Stomach (tissue), 9 donors: ENCODE results near the gene TPRN. TPM values are rescaled to one million over a fixed set of nuclear protein-coding genes. Genes with fewer than 3 reads are reported as not detected.

Experiments used
- DNase-seq, 2 donors: peaks; one replicate each; pipeline versions ENCODE4 v3.0.0 to v3.0.0-alpha.2; 2013 to 2019
- H3K27ac ChIP-seq, 5 donors: fragments of 200-600 bp in 4 of 5; sonication (generic) in 4 of 5; one replicate each; pipeline ENCODE4 v1.5.1; 2013 to 2019; ENCODE audit warnings: mild to moderate bottlenecking in 1 of 5, moderate library complexity in 1 of 5
- H3K27me3 ChIP-seq, 3 donors: fragments of 200-600 bp; sonication (generic); one replicate each; pipeline ENCODE4 v1.5.1; 2017 to 2019; ENCODE audit warnings: mixed run types in 1 of 3
- H3K36me3 ChIP-seq, 4 donors: fragments of 200-600 bp; sonication (generic); 1 replicate in 3 of 4; 2 replicates in 1 of 4; pipeline ENCODE4 v1.5.1; 2016 to 2019
- H3K4me1 ChIP-seq, 4 donors: fragments of 200-600 bp; sonication (generic); one replicate each; pipeline ENCODE4 v1.5.1; 2016 to 2019
- H3K4me3 ChIP-seq, 4 donors: fragments of 200-600 bp; sonication (generic) in 3 of 4; one replicate each; pipeline ENCODE4 v1.5.1; 2016 to 2019; ENCODE audit warnings: mild to moderate bottlenecking in 1 of 4
- H3K9me3 ChIP-seq, 4 donors: fragments of 200-600 bp; sonication (generic); one replicate each; pipeline ENCODE4 v1.5.1; 2016 to 2019
- EP300 ChIP-seq: sonication (generic); formaldehyde crosslinking; IDR thresholded peaks from one replicate; pipeline ENCODE4 v1.6.1; 2017; ENCODE audit warnings: antibody characterized with exemption
- POLR2A ChIP-seq, 4 donors: fragments of 450-650 bp; IDR thresholded peaks; one replicate each; pipeline ENCODE4 v1.6.1; 2016; ENCODE audit warnings: antibody characterized with exemption in 4 of 4, control low read depth in 2 of 4, mild to moderate bottlenecking in 1 of 4, moderate library complexity in 1 of 4
- POLR2AphosphoS5 ChIP-seq, 3 donors: sonication (generic); formaldehyde crosslinking; IDR thresholded peaks; one replicate each; pipeline ENCODE4 v1.6.1; 2016; ENCODE audit warnings: antibody characterized with exemption in 3 of 3
- WGBS, 5 donors: extraction: QIAGEN DNeasy Blood & Tissue Kit in 3 of 5; methylation state at CpG; one replicate each; pipeline versions ENCODE4 v1.1.5 to v1.1.7; 2013 to 2018; 5-methylcytosine and 5-hydroxymethylcytosine counted together
- intact Hi-C: fragments of 100-400 bp; cut with DNase I; formaldehyde crosslinking; loops from one replicate; pipeline ENCODE4 v1.15.1; 2023; ENCODE audit warnings: low total_unique reads
- polyA plus RNA-seq, 3 donors: library from polyadenylated mRNA; stranded (reverse); fragments of 200-250 nt; gene quantifications; one replicate each; pipeline ENCODE4 v1.2.3, GENCODE V29; 2013
- total RNA-seq, 5 donors: library from RNA; depleted of rRNA; stranded (reverse); fragments of >200 nt; gene quantifications; one replicate each; pipeline versions ENCODE4 v1.1.0 to v1.2.3, GENCODE V29; 2014 to 2016
- TF ChIP-seq, protein P1 (sequence below), 7 experiments: fragments of 450-650 bp in 4 of 7; fragments of 200-600 bp in 3 of 7; sonication (generic) in 3 of 7; IDR thresholded peaks; one replicate each; pipeline ENCODE4 v1.5.1; 2016 to 2019; ENCODE audit warnings: antibody characterized with exemption in 7 of 7, control low read depth in 2 of 7, mild to moderate bottlenecking in 1 of 7
- donor health status: healthy with polysubstance abuse.
- donor health status: Bipolar disorder and iron deficiency.
- donor health status: healthy.

TPRN gene
- total and polyA plus RNA-seq, 8 donors = 8.8 to 161 (median 24.6) TPM

DNA sequence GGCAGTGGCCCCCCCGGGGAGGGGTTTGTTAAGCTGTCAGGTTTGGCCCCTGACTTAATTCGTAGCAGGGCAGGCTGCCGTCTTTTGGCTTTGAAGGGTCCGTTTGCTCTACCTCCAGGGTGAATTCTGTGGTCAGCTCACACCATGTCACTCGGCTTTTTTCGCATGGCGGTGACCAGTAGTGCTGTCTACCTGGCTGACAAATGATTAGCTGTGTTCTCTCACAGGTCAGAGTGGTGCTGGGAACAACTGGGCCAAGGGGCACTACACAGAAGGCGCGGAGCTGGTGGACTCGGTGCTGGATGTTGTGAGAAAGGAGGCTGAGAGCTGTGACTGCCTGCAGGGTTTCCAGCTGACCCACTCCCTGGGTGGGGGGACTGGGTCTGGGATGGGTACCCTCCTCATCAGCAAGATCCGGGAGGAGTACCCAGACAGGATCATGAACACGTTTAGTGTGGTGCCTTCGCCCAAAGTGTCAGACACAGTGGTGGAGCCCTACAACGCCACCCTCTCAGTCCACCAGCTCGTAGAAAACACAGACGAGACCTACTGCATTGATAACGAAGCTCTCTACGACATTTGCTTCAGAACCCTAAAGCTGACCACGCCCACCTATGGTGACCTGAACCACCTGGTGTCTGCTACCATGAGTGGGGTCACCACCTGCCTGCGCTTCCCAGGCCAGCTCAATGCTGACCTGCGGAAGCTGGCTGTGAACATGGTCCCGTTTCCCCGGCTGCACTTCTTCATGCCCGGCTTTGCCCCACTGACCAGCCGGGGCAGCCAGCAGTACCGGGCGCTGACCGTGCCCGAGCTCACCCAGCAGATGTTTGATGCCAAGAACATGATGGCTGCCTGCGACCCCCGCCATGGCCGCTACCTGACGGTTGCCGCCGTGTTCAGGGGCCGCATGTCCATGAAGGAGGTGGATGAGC, 42.0 kb upstream of the TPRN start:
- intact Hi-C loops = no loop called here
- H3K4me1 ChIP-seq = peaks cover 30 to 57% (median 55%) of the 10 kb centered on the region in 4 donors
- peaks cover 16 to 22% (median 21%) of the 10 kb centered on the region in 4 donors for H3K36me3 ChIP-seq
- TF ChIP-seq, protein P1, sequence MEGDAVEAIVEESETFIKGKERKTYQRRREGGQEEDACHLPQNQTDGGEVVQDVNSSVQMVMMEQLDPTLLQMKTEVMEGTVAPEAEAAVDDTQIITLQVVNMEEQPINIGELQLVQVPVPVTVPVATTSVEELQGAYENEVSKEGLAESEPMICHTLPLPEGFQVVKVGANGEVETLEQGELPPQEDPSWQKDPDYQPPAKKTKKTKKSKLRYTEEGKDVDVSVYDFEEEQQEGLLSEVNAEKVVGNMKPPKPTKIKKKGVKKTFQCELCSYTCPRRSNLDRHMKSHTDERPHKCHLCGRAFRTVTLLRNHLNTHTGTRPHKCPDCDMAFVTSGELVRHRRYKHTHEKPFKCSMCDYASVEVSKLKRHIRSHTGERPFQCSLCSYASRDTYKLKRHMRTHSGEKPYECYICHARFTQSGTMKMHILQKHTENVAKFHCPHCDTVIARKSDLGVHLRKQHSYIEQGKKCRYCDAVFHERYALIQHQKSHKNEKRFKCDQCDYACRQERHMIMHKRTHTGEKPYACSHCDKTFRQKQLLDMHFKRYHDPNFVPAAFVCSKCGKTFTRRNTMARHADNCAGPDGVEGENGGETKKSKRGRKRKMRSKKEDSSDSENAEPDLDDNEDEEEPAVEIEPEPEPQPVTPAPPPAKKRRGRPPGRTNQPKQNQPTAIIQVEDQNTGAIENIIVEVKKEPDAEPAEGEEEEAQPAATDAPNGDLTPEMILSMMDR (IDR thresholded peaks at IDR 0.05) = no peak
- peak in 1 of 3 donors; percentile 4 for TF ChIP-seq POLR2AphosphoS5 (IDR thresholded peaks at IDR 0.05)
- no peaks in the 10 kb centered on the region for H3K9me3 ChIP-seq
- peak overlapping the region; percentile 73 to 94 (median 82) for H3K4me3 ChIP-seq
- peak overlapping the region; percentile 82 to 97 (median 92) for H3K27ac ChIP-seq
- H3K27me3 ChIP-seq = no peaks in the 10 kb centered on the region
- WGBS, 5 donors = 54 to 69% (median 59%) methylated on average over 35 to 36 of the region's 36 CpGs
- no peak for DNase-seq

DNA sequence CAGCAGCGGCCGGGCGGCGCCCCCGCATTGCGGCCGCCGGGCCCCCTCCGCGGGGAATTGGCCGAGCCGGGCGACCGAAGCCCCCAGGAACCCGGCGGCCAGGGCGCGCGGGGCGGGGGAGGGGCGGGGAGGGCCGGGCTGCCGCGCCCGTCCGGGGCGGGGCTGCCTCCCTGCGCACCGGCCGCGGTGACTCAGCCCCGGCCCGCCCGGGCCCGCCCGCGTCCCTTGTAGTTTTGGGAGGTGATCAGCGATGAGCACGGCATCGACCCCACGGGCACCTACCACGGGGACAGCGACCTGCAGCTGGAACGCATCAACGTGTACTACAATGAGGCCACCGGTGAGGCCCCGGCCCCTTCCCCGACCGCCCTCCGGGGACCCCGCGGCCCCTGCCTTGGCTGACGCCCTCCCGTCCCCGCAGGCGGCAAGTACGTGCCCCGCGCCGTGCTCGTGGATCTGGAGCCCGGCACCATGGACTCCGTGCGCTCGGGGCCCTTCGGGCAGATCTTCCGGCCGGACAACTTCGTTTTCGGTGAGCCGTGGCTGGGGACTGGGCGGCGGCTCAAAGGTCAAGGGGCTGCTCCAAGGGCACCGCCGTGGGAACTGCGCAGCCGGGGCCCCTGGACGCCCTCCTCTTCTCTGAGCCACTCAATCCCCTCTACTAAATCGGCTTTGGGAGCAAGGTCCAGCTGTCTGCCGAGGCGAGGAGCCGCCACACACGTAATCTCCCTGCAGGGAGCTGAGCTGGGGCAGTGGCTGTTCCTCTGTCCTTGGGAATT, 41.1 kb upstream of the TPRN start:
- Histone ChIP-seq H3K9me3 (no peaks in the 10 kb centered on the region), H3K27me3 (no peaks in the 10 kb centered on the region), H3K27ac (peak overlapping the region; percentile 90 to 97 (median 94)), H3K36me3 (peaks cover 16 to 22% (median 21%) of the 10 kb centered on the region in 4 donors), H3K4me1 (peaks cover 38 to 65% (median 63%) of the 10 kb centered on the region in 4 donors), H3K4me3 (peak overlapping the region; percentile 73 to 94 (median 82))
- TF ChIP-seq, protein P1 (IDR thresholded peaks at IDR 0.05) = no peak
- TF ChIP-seq POLR2AphosphoS5 (IDR thresholded peaks at IDR 0.05) (no peak), POLR2A (IDR thresholded peaks at IDR 0.05) (no peak)
- WGBS, 5 donors = 0 to 2% (median 1%) methylated on average over 30 to 83 of the region's 83 CpGs
- peak; percentile 70 to 81 for DNase-seq
- intact Hi-C loops = no loop called here

DNA sequence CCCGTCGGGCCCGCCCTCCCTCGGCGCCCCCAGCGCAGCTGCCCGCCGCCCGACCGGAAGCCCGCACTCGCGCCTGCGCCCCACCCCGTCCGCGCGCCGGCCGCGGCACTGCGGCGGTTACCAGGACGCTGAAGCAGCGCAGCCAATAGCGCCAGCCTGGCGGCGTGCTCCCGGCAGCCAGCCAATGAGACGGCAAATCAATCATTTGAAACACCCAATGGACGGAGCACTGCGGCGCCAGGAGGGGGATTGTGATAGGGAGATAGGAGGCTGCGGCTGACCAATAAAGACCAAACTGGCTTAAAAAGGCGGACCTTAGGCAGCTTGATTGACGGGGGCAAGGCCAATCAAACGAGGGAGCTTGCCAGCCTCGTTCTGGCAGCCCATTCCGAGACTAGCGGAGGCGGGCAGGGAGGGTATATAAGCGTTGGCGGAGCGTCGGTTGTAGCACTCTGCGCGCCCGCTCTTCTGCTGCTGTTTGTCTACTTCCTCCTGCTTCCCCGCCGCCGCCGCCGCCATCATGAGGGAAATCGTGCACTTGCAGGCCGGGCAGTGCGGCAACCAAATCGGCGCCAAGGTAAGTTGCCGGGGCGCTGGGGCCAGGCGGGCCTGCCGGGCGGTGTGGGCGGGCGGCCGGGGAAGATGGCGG, 40.4 kb upstream of the TPRN start, which contains the start of gene TUBB4B:
TSS of gene TUBB4B (plus strand) at position 447 of the 649 bp plus-strand sequence. CDS start at position 521, 74 bp downstream.
- no peaks in the 10 kb centered on the region for H3K9me3 ChIP-seq
- 0% methylated on average over 42 to 67 of the region's 67 CpGs for WGBS, 5 donors
- TF ChIP-seq POLR2A (IDR thresholded peaks at IDR 0.05) (peak in 2 of 4 donors; percentile 91 to 100), EP300 (no peak), POLR2AphosphoS5 (IDR thresholded peaks at IDR 0.05) (peak; percentile 86 to 100 (median 100))
- TF ChIP-seq, protein P1 (IDR thresholded peaks at IDR 0.05) = no peak
- H3K27ac ChIP-seq = peak within 1 kb of the TSS; percentile 93 to 97 (median 97)
- H3K36me3 ChIP-seq = peaks cover 16 to 22% (median 21%) of the 10 kb centered on the region in 4 donors
- peak; percentile 99 to 100 for DNase-seq
- H3K4me1 ChIP-seq = peaks cover 45 to 72% (median 71%) of the 10 kb centered on the region in 4 donors
- intact Hi-C loops = no loop called here
- peaks cover 0 to 3% (median under 1%) of the 10 kb centered on the region in 3 donors for H3K27me3 ChIP-seq
- peak within 1 kb of the TSS; percentile 73 to 94 (median 82) for H3K4me3 ChIP-seq
